ENCODE data around the gene LDHD. TPM values are rescaled to one million over a fixed set of nuclear protein-coding genes. Genes with fewer than 3 reads are reported as not detected.

Gene LDHD
- total and polyA plus RNA-seq, 2 of the 13 experiments (the other 11 are each of a cell fraction or from before 2014, with no cell fraction given), result 9.1 to 9.8 TPM

GRCh38 chr16:75116081-75116910 is at the start of gene LDHD (continued):
- TF ChIP-seq NFIC (IDR thresholded peaks at IDR 0.05; ENCODE audit: low read length), result no peak
- 0 out of 2 replicates have a peak, but pooled peaks have one; percentile 4 for TF ChIP-seq ZNF12 (CRISPR knock-in tag; IDR thresholded peaks at IDR 0.05)
- TF ChIP-seq ATF7-NPFF (CRISPR knock-in tag; IDR thresholded peaks at IDR 0.05; ENCODE audit: low read depth), result peak; percentile 43; the same call in 1 of the 2 replicates
- no peak for TF ChIP-seq GLMP (CRISPR knock-in tag; IDR thresholded peaks at IDR 0.05; ENCODE audit: borderline replicate concordance)
- TF ChIP-seq ZNF737 (CRISPR knock-in tag; IDR thresholded peaks at IDR 0.05; ENCODE audit: borderline replicate concordance), result no peak
- TF ChIP-seq GRHL1 (CRISPR knock-in tag; conservative IDR thresholded peaks at IDR 0.05), result no peak
- peak; percentile 87; the same call in 1 of the 2 replicates for TF ChIP-seq GLI4 (CRISPR knock-in tag; IDR thresholded peaks at IDR 0.05; ENCODE audit: borderline replicate concordance)
- no peak for TF ChIP-seq SKIL (CRISPR knock-in tag; IDR thresholded peaks at IDR 0.05; ENCODE audit: borderline replicate concordance)
- TF ChIP-seq BCL6 (CRISPR knock-in tag; IDR thresholded peaks at IDR 0.05), result peak; percentile 39; the same call in 1 of the 2 replicates
- no peak for TF ChIP-seq ZNF510 (CRISPR knock-in tag; IDR thresholded peaks at IDR 0.05; ENCODE audit: low read depth)
- TF ChIP-seq ZFP37 (CRISPR knock-in tag; IDR thresholded peaks at IDR 0.05; ENCODE audit: borderline replicate concordance), result no peak
- TF ChIP-seq RNF219 (CRISPR knock-in tag; IDR thresholded peaks at IDR 0.05), result no peak
- TF ChIP-seq KAT7 (CRISPR knock-in tag; IDR thresholded peaks at IDR 0.05; ENCODE audit: borderline replicate concordance), result no peak
- TF ChIP-seq SMYD3 (CRISPR knock-in tag; IDR thresholded peaks at IDR 0.05), result no peak
- TF ChIP-seq U2AF2 (IDR thresholded peaks at IDR 0.05; ENCODE audit: low read depth, low read length), result peak; percentile 99
- no peak for TF ChIP-seq ATF4 (CRISPR knock-in tag; IDR thresholded peaks at IDR 0.05)
- TF ChIP-seq KDM5A (IDR thresholded peaks at IDR 0.05; ENCODE audit: borderline replicate concordance, low read length), result no peak
- TF ChIP-seq SP140L (CRISPR knock-in tag; IDR thresholded peaks at IDR 0.05; ENCODE audit: borderline replicate concordance), result no peak
- TF ChIP-seq EED (CRISPR knock-in tag; IDR thresholded peaks at IDR 0.05), result no peak
- no peak for TF ChIP-seq KLF12 (CRISPR knock-in tag; IDR thresholded peaks at IDR 0.05; ENCODE audit: borderline replicate concordance)
- TF ChIP-seq SSRP1 (CRISPR knock-in tag; IDR thresholded peaks at IDR 0.05), result no peak
